RWPE2 (cell line): ENCODE results near the gene CDK5.

Experiments
- ATAC-seq: fragments of 200-7000 bp; cut with Tn5 transposase; 3 replicates; pipeline ENCODE4 v1.9.1; 2021; ENCODE audit warnings: low read depth
- DNase-seq: peaks from one replicate; pipeline ENCODE4 v3.0.0-alpha.2; 2020; ENCODE audit warnings: low spot score
- H3K27ac ChIP-seq: fragments of 450-650 bp; 2 replicates; pipeline ENCODE4 v1.5.1; 2017; ENCODE audit warnings: mild to moderate bottlenecking; ENCODE audit not compliant: poor library complexity, severe bottlenecking
- H3K27me3 ChIP-seq: fragments of 250-450 bp; sonication (Bioruptor Pico); 2 replicates; pipeline ENCODE4 v1.5.1; 2021; ENCODE audit warnings: mild to moderate bottlenecking, moderate library complexity; ENCODE audit not compliant: insufficient read depth, poor library complexity, severe bottlenecking
- H3K36me3 ChIP-seq: fragments of 250-450 bp; sonication (Bioruptor Pico); 2 replicates; pipeline ENCODE4 v1.5.1; 2020; ENCODE audit warnings: low read depth, mild to moderate bottlenecking, moderate library complexity
- H3K4me1 ChIP-seq: fragments of 250-450 bp; sonication (Bioruptor Pico); 2 replicates; pipeline ENCODE4 v1.5.1; 2021; ENCODE audit warnings: mild to moderate bottlenecking, moderate library complexity; ENCODE audit not compliant: insufficient read depth, poor library complexity, severe bottlenecking
- H3K4me3 ChIP-seq: fragments of 250-450 bp; sonication (Bioruptor Pico); 2 replicates; pipeline ENCODE4 v1.5.1; 2021; ENCODE audit warnings: mild to moderate bottlenecking, moderate library complexity; ENCODE audit not compliant: severe bottlenecking
- H3K9me3 ChIP-seq: fragments of 250-450 bp; sonication (Bioruptor Pico); 2 replicates; pipeline ENCODE4 v1.5.1; 2021; ENCODE audit warnings: mild to moderate bottlenecking, moderate library complexity; ENCODE audit not compliant: severe bottlenecking
- CTCF ChIP-seq: fragments of 450-650 bp; IDR thresholded peaks from one replicate; pipeline ENCODE4 v1.5.1; 2017; ENCODE audit warnings: mild to moderate bottlenecking, moderate library complexity; ENCODE audit not compliant: poor library complexity, severe bottlenecking

Gene CDK5

GRCh38 chr7:151074817-151075661 is 17.3 kb upstream of the CDK5 start:
- H3K36me3 ChIP-seq, result peaks cover 60% of the 10 kb centered on the region
- H3K9me3 ChIP-seq, result no peaks in the 10 kb centered on the region
- H3K4me3 ChIP-seq, result no peak overlapping the region
- TF ChIP-seq CTCF, result no peak
- H3K4me1 ChIP-seq, result no peaks in the 10 kb centered on the region
- no peaks in the 10 kb centered on the region for H3K27me3 ChIP-seq
- H3K27ac ChIP-seq, result no peak overlapping the region
- ATAC-seq (no peak), DNase-seq (no peak)

- no peak overlapping the region for H3K4me3 ChIP-seq
- H3K4me1 ChIP-seq, result no peaks in the 10 kb centered on the region
- no peak for TF ChIP-seq CTCF
- no peak overlapping the region for H3K27ac ChIP-seq
- H3K36me3 ChIP-seq, result peaks cover 70% of the 10 kb centered on the region
- H3K27me3 ChIP-seq, result no peaks in the 10 kb centered on the region
- no peaks in the 10 kb centered on the region for H3K9me3 ChIP-seq
- DNase-seq (no peak), ATAC-seq (no peak)
Observed at GRCh38 chr7:151073990-151074389, 16.3 kb upstream of the CDK5 start.

GRCh38 chr7:151071032-151071866 is 13.6 kb upstream of the CDK5 start:
- Histone ChIP-seq H3K4me1 (no peaks in the 10 kb centered on the region), H3K27ac (no peak overlapping the region), H3K36me3 (peaks cover 87% of the 10 kb centered on the region), H3K9me3 (no peaks in the 10 kb centered on the region), H3K27me3 (no peaks in the 10 kb centered on the region), H3K4me3 (no peak overlapping the region)
- ATAC-seq (no peak), DNase-seq (no peak)
- no peak for TF ChIP-seq CTCF

GRCh38 chr7:151070574-151070960 is 12.9 kb upstream of the CDK5 start:
- Histone ChIP-seq H3K27me3 (no peaks in the 10 kb centered on the region), H3K36me3 (peaks cover 82% of the 10 kb centered on the region), H3K4me3 (no peak overlapping the region), H3K27ac (no peak overlapping the region), H3K9me3 (no peaks in the 10 kb centered on the region), H3K4me1 (no peaks in the 10 kb centered on the region)
- TF ChIP-seq CTCF, result no peak
- ATAC-seq, result no peak
- no peak for DNase-seq
